Ishikawa (cell line): Measurements from ENCODE around the gene SARDH.

ENCODE experiments used
- CEBPB ChIP-seq: IDR thresholded peaks from 2 replicates; pipeline ENCODE4 v1.6.1; 2012
- CREB1 ChIP-seq: IDR thresholded peaks from 2 replicates; pipeline ENCODE4 v1.6.1; 2012; ENCODE audit warnings: low read depth
- EGR1 ChIP-seq: IDR thresholded peaks from 2 replicates; pipeline ENCODE4 v1.6.1; 2012
- EP300 ChIP-seq: IDR thresholded peaks from 2 replicates; pipeline ENCODE4 v1.6.1; 2012; ENCODE audit warnings: borderline replicate concordance
- FOXM1 ChIP-seq: IDR thresholded peaks from 2 replicates; pipeline ENCODE4 v1.6.1; 2012; ENCODE audit warnings: low read depth, borderline replicate concordance
- NFIC ChIP-seq: IDR thresholded peaks from 2 replicates; pipeline ENCODE4 v1.6.1; 2012
- RAD21 ChIP-seq: IDR thresholded peaks from 2 replicates; pipeline ENCODE4 v1.6.1; 2012; ENCODE audit warnings: low read depth
- TAF1 ChIP-seq: IDR thresholded peaks from 2 replicates; pipeline ENCODE4 v1.6.1; 2012; ENCODE audit warnings: low read depth, mild to moderate bottlenecking
- TCF12 ChIP-seq: IDR thresholded peaks from 2 replicates; pipeline ENCODE4 v1.6.1; 2012; ENCODE audit warnings: low read depth
- TEAD4 ChIP-seq: IDR thresholded peaks from 2 replicates; pipeline ENCODE4 v1.6.1; 2012
- YY1 ChIP-seq: IDR thresholded peaks from 2 replicates; pipeline ENCODE4 v1.6.1; 2012; ENCODE audit warnings: low read depth
- ZBTB7A ChIP-seq: IDR thresholded peaks from 2 replicates; pipeline ENCODE4 v1.6.1; 2012; ENCODE audit warnings: low read depth
- TF ChIP-seq, protein P1 (sequence below): IDR thresholded peaks from 2 replicates; pipeline ENCODE4 v1.6.1; 2012
- TF ChIP-seq, protein P2 (sequence below): IDR thresholded peaks from 2 replicates; pipeline ENCODE4 v1.6.1; 2012; ENCODE audit warnings: low read depth, mild to moderate bottlenecking
- TF ChIP-seq, protein P3 (sequence below): IDR thresholded peaks from 2 replicates; pipeline ENCODE4 v1.6.1; 2012

SARDH gene

DNA sequence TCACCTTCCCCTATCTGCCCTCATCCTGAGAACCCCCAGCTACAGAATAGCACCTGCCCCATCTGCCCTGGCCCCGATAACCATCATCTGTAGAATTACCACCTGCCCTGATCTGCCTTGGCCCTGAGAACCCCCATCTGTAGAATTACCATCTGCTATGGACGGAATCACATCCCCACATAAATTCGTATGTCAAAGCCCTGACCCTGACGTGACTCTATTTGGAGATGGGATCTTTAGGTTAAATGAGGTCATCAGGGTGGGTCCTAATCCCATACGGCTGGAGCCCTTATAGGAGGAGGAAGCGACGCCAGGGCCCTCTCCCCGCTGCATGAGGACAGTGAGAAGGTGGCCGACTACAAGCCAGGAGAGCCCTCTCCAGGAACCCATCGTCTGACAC, 32.6 kb downstream of the SARDH start:
- TF ChIP-seq, protein P1, sequence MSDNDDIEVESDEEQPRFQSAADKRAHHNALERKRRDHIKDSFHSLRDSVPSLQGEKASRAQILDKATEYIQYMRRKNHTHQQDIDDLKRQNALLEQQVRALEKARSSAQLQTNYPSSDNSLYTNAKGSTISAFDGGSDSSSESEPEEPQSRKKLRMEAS: no peak
- TF ChIP-seq EP300 (no peak), TAF1 (no peak), NFIC (no peak), TEAD4 (no peak)

DNA sequence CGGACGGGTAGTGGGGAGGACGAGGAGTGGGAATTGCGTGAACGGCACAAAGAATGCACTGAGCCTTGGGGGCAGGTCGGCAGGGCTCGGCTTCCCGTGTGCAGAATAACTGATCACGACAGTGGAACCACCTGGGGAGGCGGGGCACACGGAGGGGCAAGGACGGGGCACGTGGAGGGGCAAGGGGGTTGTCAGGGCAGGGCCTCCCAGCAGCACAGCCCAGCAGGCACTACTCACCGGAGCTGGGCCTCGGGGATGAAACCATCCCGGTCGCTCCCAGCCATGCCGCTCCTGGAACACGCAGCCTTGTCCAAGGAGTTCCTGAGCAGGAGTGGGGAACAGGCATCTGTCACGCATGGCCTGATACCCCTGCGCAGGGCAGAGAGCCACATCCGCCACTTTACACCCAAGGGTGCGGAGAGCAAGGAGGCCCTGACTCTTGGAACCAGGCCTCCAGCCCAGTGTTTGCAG, 33.4 kb downstream of the SARDH start:
- TF ChIP-seq EGR1: no peak
- TF ChIP-seq, protein P2, sequence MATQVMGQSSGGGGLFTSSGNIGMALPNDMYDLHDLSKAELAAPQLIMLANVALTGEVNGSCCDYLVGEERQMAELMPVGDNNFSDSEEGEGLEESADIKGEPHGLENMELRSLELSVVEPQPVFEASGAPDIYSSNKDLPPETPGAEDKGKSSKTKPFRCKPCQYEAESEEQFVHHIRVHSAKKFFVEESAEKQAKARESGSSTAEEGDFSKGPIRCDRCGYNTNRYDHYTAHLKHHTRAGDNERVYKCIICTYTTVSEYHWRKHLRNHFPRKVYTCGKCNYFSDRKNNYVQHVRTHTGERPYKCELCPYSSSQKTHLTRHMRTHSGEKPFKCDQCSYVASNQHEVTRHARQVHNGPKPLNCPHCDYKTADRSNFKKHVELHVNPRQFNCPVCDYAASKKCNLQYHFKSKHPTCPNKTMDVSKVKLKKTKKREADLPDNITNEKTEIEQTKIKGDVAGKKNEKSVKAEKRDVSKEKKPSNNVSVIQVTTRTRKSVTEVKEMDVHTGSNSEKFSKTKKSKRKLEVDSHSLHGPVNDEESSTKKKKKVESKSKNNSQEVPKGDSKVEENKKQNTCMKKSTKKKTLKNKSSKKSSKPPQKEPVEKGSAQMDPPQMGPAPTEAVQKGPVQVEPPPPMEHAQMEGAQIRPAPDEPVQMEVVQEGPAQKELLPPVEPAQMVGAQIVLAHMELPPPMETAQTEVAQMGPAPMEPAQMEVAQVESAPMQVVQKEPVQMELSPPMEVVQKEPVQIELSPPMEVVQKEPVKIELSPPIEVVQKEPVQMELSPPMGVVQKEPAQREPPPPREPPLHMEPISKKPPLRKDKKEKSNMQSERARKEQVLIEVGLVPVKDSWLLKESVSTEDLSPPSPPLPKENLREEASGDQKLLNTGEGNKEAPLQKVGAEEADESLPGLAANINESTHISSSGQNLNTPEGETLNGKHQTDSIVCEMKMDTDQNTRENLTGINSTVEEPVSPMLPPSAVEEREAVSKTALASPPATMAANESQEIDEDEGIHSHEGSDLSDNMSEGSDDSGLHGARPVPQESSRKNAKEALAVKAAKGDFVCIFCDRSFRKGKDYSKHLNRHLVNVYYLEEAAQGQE: no peak
- TF ChIP-seq TAF1: no peak
- TF ChIP-seq, protein P1: no peak
- no peak for TF ChIP-seq RAD21
- no peak for TF ChIP-seq CREB1
- no peak for TF ChIP-seq TCF12

DNA sequence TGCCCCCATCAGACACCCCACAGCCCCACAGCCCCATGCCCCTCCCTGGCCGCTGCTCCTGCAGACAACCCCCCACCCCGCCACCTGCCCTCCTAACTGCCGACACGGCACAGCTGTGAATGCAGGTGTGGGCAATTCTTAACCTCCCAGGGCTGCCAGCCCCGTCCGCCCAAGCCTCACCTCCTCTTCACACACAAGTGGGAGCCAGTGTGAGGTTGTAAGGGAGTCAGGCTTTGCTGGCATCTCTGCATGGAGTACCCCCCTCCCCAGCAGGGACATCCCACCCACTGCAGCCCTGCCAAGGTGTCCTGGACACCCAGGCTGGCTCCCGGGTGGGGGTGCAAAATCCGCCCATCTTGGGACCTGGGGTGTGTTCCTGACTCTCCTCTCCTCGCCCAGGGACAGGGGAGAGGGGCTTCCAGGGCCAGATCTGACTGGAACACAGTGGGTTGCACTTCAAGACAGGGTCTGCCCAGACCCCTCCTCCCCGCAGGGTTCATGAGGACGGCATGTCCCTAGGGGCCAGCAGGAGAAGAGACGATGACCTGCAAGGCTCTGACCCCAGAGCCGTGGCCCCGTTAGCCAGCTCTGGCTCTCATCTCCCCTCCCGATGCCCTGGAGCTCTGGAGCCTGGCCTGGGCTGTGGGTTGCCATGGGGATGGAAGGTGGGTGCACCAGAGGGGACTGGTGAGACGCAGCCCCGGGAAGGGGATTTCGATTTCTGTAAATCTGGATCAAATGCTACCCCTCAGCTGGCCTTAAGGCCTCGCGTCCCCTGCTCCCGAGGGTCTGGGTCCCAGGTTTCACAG, 34.4 kb downstream of the SARDH start:
- TF ChIP-seq FOXM1 (no peak), TAF1 (no peak), YY1 (no peak), EGR1 (no peak), ZBTB7A (no peak), TCF12 (no peak), NFIC (no peak), CREB1 (no peak), RAD21 (no peak), TEAD4 (no peak), CEBPB (no peak), EP300 (no peak)
- TF ChIP-seq, protein P2: no peak
- TF ChIP-seq, protein P1: no peak
- TF ChIP-seq, protein P3, sequence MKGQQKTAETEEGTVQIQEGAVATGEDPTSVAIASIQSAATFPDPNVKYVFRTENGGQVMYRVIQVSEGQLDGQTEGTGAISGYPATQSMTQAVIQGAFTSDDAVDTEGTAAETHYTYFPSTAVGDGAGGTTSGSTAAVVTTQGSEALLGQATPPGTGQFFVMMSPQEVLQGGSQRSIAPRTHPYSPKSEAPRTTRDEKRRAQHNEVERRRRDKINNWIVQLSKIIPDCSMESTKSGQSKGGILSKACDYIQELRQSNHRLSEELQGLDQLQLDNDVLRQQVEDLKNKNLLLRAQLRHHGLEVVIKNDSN: no peak

DNA sequence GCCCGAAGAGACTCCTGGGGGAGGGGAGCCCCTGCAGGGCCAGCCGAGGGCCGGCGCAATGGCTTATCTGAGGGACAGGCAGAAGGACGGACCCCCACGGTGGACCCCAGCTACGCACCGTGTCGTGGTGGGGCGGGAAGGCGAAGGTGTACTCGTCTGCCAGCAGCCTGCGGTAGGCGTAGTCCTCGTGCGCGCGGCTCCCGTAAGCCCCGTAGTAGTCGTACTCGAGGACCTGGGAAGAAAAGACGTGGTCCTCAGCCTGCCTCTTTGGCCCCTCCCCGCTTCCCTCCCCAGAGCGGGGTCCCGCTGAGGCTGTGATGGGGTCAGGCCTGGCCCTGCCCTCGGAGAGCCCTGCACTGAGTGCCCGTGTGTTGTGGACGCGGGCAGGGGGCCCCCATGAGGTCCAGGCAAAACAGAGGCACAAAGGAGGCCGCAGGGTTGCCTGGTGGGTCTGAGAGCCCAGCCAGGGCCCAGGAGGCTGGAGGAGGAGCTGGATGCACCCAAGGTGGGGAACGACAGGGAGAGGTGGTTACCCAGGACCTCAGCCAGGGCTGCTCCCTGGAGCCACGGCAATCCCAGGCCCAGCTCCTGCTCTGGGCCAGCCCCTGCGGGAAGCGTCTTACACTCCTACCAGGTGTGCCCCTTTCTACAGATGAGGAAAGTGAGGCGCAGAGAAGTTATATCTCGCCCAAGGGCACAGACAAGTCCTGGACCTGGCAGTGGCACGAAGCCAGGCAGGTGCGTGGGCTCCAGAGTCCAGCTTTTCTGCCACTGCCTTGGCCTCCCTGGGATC, 35.2 kb downstream of the SARDH start:
- TF ChIP-seq RAD21 (no peak), TAF1 (no peak), FOXM1 (no peak), EGR1 (no peak), TEAD4 (no peak), NFIC (no peak), EP300 (no peak), CEBPB (no peak), ZBTB7A (no peak), CREB1 (no peak), YY1 (no peak)
- TF ChIP-seq, protein P3: no peak
- TF ChIP-seq, protein P2: no peak
- TF ChIP-seq, protein P1: no peak
